Uterus (tissue), 4 donors: ENCODE measurements around the gene MAPT. TPM values are rescaled to one million over a fixed set of nuclear protein-coding genes. Genes with fewer than 3 reads are reported as not detected.

Experiments
- DNase-seq, 2 donors: peaks; one replicate each; pipeline ENCODE4 v3.0.0-alpha.2; 2019 to 2020
- H3K27ac ChIP-seq, 2 donors: fragments of 200-600 bp; sonication (generic); 1 replicate in 1 of 2; 2 replicates in 1 of 2; pipeline ENCODE4 v1.5.1; 2016 to 2018
- H3K27me3 ChIP-seq, 2 donors: fragments of 200-600 bp; sonication (generic); one replicate each; pipeline ENCODE4 v1.5.1; 2018 to 2019; ENCODE audit warnings: control low read depth in 1 of 2
- H3K36me3 ChIP-seq, 2 donors: fragments of 200-600 bp; sonication (generic); one replicate each; pipeline ENCODE4 v1.5.1; 2019; ENCODE audit warnings: control low read depth in 1 of 2
- H3K4me1 ChIP-seq, 2 donors: fragments of 200-600 bp; sonication (generic); one replicate each; pipeline ENCODE4 v1.5.1; 2018 to 2019; ENCODE audit warnings: control low read depth in 1 of 2
- H3K4me3 ChIP-seq, 2 donors: fragments of 200-600 bp; sonication (generic); 1 replicate in 1 of 2; 2 replicates in 1 of 2; pipeline ENCODE4 v1.5.1; 2018 to 2019; ENCODE audit warnings: mild to moderate bottlenecking in 1 of 2
- H3K9me3 ChIP-seq, 2 donors: fragments of 200-600 bp; sonication (generic); one replicate each; pipeline ENCODE4 v1.5.1; 2019; ENCODE audit warnings: control low read depth in 1 of 2
- CTCF ChIP-seq, 4 experiments: fragments of 200-600 bp in 2 of 4; fragments of 450-650 bp in 2 of 4; sonication (generic) in 2 of 4; IDR thresholded peaks; one replicate each; pipeline ENCODE4 v1.5.1; 2016 to 2019; ENCODE audit warnings: antibody characterized with exemption in 4 of 4, mild to moderate bottlenecking in 2 of 4, moderate library complexity in 1 of 4
- POLR2A ChIP-seq, 2 donors: fragments of 450-650 bp; IDR thresholded peaks; one replicate each; pipeline ENCODE4 v1.6.1; 2016; ENCODE audit warnings: antibody characterized with exemption in 2 of 2, mild to moderate bottlenecking in 1 of 2, moderate library complexity in 1 of 2
- intact Hi-C: fragments of 100-400 bp; cut with DNase I; formaldehyde crosslinking; loops from one replicate; pipeline ENCODE4 v1.15.1; 2023; ENCODE audit warnings: low total_unique reads
- total RNA-seq, 4 donors: library from RNA; depleted of rRNA in 3 of 4; stranded (reverse); fragments of >200 nt in 3 of 4; gene quantifications; one replicate each; pipeline versions ENCODE4 v1.1.0 to v1.2.4, GENCODE V29; 2014 to 2023
- donor health status: DM: yes; HTN: yes; CAD: no.

MAPT gene
- total RNA-seq, result 1 to 10 TPM in 2 of 4 donors, under 1 TPM in 1, not detected in 1; 0.26 to 4.1 (median 1.5) TPM

- H3K9me3 ChIP-seq, result no peaks in the 10 kb centered on the region
- TF ChIP-seq POLR2A (IDR thresholded peaks at IDR 0.05) (peak in 1 of 2 donors; percentile 42), CTCF (IDR thresholded peaks at IDR 0.05) (peak; percentile 72 to 98 (median 96))
- H3K36me3 ChIP-seq, result no peaks in the 10 kb centered on the region
- peak within 1 kb of the TSS; percentile 46 to 48 for H3K27ac ChIP-seq
- peaks cover 0 to 18% of the 10 kb centered on the region in 2 donors for H3K4me1 ChIP-seq
- intact Hi-C loops, result no loop called here
- H3K4me3 ChIP-seq, result peak within 1 kb of the TSS; percentile 60 to 61
- peak; percentile 82 to 92 for DNase-seq
- H3K27me3 ChIP-seq, result peaks cover 15 to 24% of the 10 kb centered on the region in 2 donors
Measured at GRCh38 chr17:45894022-45894784, at the start of gene MAPT. MAPT (plus strand) TSS chr17:45894554; CDS start chr17:45962338, 67,784 bp downstream.

- intact Hi-C loops, result no loop called here
- no peaks in the 10 kb centered on the region for H3K4me1 ChIP-seq
- H3K36me3 ChIP-seq, result no peaks in the 10 kb centered on the region
- no peak within 1 kb of the TSS for H3K4me3 ChIP-seq
- H3K27me3 ChIP-seq, result no peaks in the 10 kb centered on the region
- H3K27ac ChIP-seq, result no peak within 1 kb of the TSS
- no peak for DNase-seq
- H3K9me3 ChIP-seq, result no peaks in the 10 kb centered on the region
- no peak for TF ChIP-seq CTCF (IDR thresholded peaks at IDR 0.05)
- TF ChIP-seq POLR2A (IDR thresholded peaks at IDR 0.05), result no peak
Measured at GRCh38 chr17:45844695-45845375, 49.5 kb upstream of the MAPT start, which contains the start of gene SPPL2C. SPPL2C (plus strand) TSS chr17:45844881; CDS start chr17:45844907, 26 bp downstream.

- Histone ChIP-seq H3K27me3 (no peaks in the 10 kb centered on the region), H3K4me1 (no peaks in the 10 kb centered on the region), H3K36me3 (no peaks in the 10 kb centered on the region), H3K9me3 (no peaks in the 10 kb centered on the region), H3K4me3 (no peak overlapping the region), H3K27ac (no peak overlapping the region)
- no peak for DNase-seq
- TF ChIP-seq CTCF (IDR thresholded peaks at IDR 0.05) (no peak), POLR2A (IDR thresholded peaks at IDR 0.05) (no peak)
- intact Hi-C loops, result no loop called here
Measured at GRCh38 chr17:45845376-45846185, 48.8 kb upstream of the MAPT start.

GRCh38 chr17:45846223-45846622 is 48.1 kb upstream of the MAPT start:
- no peak for TF ChIP-seq CTCF (IDR thresholded peaks at IDR 0.05)
- TF ChIP-seq POLR2A (IDR thresholded peaks at IDR 0.05), result no peak
- H3K4me3 ChIP-seq, result no peak overlapping the region
- no peak overlapping the region for H3K27ac ChIP-seq
- no peak for DNase-seq
- no peaks in the 10 kb centered on the region for H3K27me3 ChIP-seq
- no peaks in the 10 kb centered on the region for H3K36me3 ChIP-seq
- H3K4me1 ChIP-seq, result no peaks in the 10 kb centered on the region
- intact Hi-C loops, result no loop called here
- H3K9me3 ChIP-seq, result no peaks in the 10 kb centered on the region
